Measurements from ENCODE around the gene DBH. TPM values are rescaled to one million over a fixed set of nuclear protein-coding genes. Genes with fewer than 3 reads are reported as not detected.

DBH gene
- not detected for total RNA-seq
- long read RNA-seq, donor 1 = 0 reads
- long read RNA-seq, donor 2 = 0 reads

DNA sequence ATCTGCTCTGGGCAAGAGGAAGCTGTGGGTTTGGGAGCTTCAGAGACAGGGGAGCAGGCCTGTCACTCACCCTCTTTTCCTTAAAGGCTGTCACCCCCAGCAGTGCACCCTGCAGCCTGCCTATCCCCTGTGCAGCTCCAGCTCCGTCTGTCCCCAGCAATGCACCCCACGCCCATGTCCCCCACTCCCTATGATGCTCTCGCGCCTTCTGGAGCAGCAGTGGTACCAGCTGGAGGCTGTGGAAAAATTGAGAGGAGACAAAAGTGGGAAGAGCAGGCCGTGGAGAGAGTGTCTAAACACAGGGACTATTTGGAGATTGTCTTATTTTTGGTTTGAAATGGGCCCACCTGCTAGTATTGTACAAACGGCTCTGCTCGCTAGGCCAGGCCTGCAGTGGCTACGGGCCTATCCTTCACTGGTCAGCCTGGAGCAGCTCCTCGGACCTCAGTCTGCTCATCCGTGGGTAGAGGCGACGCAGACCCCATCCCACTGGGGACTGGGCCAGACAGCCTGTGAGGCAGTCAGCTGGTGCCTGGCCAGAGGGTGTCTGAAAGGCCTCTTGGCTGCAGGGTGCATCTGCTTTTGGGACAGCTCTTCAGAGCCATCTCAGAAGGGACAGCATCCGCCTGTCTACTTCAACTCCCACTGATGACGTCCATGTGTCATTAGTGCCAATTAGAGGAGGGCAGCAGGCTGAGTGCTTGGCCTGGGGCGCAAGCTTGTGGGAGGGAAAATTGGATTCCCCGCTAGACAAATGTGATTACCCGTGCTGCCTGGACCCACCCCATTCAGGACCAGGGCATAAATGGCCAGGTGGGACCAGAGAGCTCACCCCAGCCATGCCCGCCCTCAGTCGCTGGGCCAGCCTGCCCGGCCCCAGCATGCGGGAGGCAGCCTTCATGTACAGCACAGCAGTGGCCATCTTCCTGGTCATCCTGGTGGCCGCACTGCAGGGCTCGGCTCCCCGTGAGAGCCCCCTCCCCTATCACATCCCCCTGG lies at the start of gene DBH:
Gene DBH, plus strand, starts transcription at position 831 of the 999 bp plus-strand sequence. Its CDS starts 9 bp downstream, at position 840.
- Histone ChIP-seq H3K36me3 (ENCODE audit: low read depth) (no peaks in the 10 kb centered on the region), H3K4me1 (ENCODE audit: low read depth) (no peaks in the 10 kb centered on the region), H3K9me3 (no peaks in the 10 kb centered on the region), H3K4me3 (no peak within 1 kb of the TSS)
- ATAC-seq (no peak), DNase-seq (no peak)
- intact Hi-C loops (cut with DNase I, micrococcal nuclease) = no loop called here
- TF ChIP-seq, protein P1, sequence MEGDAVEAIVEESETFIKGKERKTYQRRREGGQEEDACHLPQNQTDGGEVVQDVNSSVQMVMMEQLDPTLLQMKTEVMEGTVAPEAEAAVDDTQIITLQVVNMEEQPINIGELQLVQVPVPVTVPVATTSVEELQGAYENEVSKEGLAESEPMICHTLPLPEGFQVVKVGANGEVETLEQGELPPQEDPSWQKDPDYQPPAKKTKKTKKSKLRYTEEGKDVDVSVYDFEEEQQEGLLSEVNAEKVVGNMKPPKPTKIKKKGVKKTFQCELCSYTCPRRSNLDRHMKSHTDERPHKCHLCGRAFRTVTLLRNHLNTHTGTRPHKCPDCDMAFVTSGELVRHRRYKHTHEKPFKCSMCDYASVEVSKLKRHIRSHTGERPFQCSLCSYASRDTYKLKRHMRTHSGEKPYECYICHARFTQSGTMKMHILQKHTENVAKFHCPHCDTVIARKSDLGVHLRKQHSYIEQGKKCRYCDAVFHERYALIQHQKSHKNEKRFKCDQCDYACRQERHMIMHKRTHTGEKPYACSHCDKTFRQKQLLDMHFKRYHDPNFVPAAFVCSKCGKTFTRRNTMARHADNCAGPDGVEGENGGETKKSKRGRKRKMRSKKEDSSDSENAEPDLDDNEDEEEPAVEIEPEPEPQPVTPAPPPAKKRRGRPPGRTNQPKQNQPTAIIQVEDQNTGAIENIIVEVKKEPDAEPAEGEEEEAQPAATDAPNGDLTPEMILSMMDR (IDR thresholded peaks at IDR 0.05) = no peak

GRCh38 chr9:133587051-133587450 lies 49.1 kb upstream of the DBH start:
- Histone ChIP-seq H3K4me3 (no peak overlapping the region), H3K9me3 (no peaks in the 10 kb centered on the region), H3K4me1 (ENCODE audit: low read depth) (peaks cover 27% of the 10 kb centered on the region), H3K36me3 (ENCODE audit: low read depth) (no peaks in the 10 kb centered on the region)
- intact Hi-C loops (cut with DNase I, micrococcal nuclease) = no loop called here
- TF ChIP-seq, protein P1 (IDR thresholded peaks at IDR 0.05) = no peak
- peak in 1 of 3 donors; percentile 26 for DNase-seq
- ATAC-seq = no peak

GRCh38 chr9:133587466-133587865 lies 48.7 kb upstream of the DBH start:
- intact Hi-C loops (cut with DNase I, micrococcal nuclease) = no loop called here
- peak in 1 of 3 donors; percentile 33 for DNase-seq

DNA sequence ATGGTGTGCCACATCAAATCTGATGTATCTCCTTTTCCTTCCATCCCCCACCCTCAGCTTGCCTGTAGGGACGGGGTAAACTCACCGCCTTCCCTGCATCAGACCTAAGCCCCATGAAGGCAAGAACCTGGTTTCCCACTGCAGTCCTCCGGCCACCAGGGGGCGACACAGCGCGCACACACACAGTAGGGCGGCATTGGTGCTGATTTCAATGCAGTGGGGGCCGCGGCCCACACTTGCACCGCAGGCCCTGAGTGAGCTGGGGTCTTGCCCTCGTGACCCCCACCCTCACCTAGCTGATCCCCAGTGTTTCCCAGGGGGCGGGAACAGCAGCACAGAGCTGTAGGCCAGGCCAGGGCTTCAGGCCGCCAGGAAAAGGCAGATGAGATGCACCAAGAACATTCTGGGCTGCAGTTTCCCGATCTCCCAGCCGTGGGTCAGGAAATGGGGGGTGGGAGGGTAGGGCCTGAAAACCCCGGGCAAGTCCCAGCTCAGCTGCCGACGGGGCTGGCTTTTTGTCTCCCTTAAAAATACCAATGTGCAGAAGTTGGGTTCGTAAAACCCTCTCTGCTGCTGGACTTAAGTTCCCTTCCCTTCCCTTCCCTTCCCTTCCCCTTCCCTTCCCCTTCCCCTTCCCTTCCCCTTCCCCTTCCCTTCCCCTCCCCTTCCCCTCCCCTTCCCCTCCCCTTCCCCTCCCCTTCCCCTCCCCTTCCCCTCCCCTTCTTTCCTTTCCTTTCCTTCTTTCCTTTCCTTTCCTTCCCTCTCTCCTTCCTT lies 46.5 kb upstream of the DBH start:
- DNase-seq (peak in 1 of 3 donors; percentile 16), ATAC-seq (no peak)
- Histone ChIP-seq H3K4me3 (no peak overlapping the region), H3K4me1 (ENCODE audit: low read depth) (peaks cover 14% of the 10 kb centered on the region), H3K36me3 (ENCODE audit: low read depth) (no peaks in the 10 kb centered on the region), H3K9me3 (no peaks in the 10 kb centered on the region)
- intact Hi-C loops (cut with DNase I, micrococcal nuclease) = no loop called here
- TF ChIP-seq, protein P1 (IDR thresholded peaks at IDR 0.05) = peak; percentile 11

More at GRCh38 chr9:133587466-133587865, 48.7 kb upstream of the DBH start:
- ATAC-seq = no peak
- Histone ChIP-seq H3K9me3 (no peaks in the 10 kb centered on the region), H3K4me3 (no peak overlapping the region), H3K4me1 (ENCODE audit: low read depth) (peaks cover 27% of the 10 kb centered on the region), H3K36me3 (ENCODE audit: low read depth) (no peaks in the 10 kb centered on the region)
- TF ChIP-seq, protein P1 (IDR thresholded peaks at IDR 0.05) = no peak

- H3K4me3 ChIP-seq = no peak overlapping the region
- no peak for DNase-seq
- TF ChIP-seq, protein P1 (IDR thresholded peaks at IDR 0.05) = no peak
- peaks cover 7% of the 10 kb centered on the region for H3K4me1 ChIP-seq (ENCODE audit: low read depth)
- intact Hi-C loops (cut with DNase I, micrococcal nuclease) = no loop called here
- no peak for ATAC-seq
- no peaks in the 10 kb centered on the region for H3K9me3 ChIP-seq
- H3K36me3 ChIP-seq (ENCODE audit: low read depth) = no peaks in the 10 kb centered on the region
Measured at GRCh38 chr9:133590231-133590855, 45.8 kb upstream of the DBH start.

Measured in mucosa of descending colon (tissue), 3 donors.